Peyer's patch (tissue), 4 donors: ENCODE measurements around the gene SYT14.

Source experiments
- POLR2A ChIP-seq, 2 donors: fragments of 450-650 bp; IDR thresholded peaks; one replicate each; pipeline ENCODE4 v1.5.1; 2017; ENCODE audit warnings: antibody characterized with exemption in 2 of 2, mild to moderate bottlenecking in 2 of 2, moderate library complexity in 2 of 2
- TF ChIP-seq, protein P1 (sequence below), 6 experiments: fragments of 450-650 bp in 4 of 6; fragments of 200-600 bp in 2 of 6; sonication (generic) in 1 of 6; IDR thresholded peaks; one replicate each; pipeline ENCODE4 v1.5.1; 2017 to 2019; ENCODE audit warnings: antibody characterized with exemption in 6 of 6, mild to moderate bottlenecking in 3 of 6, moderate library complexity in 1 of 6

GRCh38 chr1:210001751-210002150 is 63.7 kb downstream of the SYT14 start:
- TF ChIP-seq, protein P1, sequence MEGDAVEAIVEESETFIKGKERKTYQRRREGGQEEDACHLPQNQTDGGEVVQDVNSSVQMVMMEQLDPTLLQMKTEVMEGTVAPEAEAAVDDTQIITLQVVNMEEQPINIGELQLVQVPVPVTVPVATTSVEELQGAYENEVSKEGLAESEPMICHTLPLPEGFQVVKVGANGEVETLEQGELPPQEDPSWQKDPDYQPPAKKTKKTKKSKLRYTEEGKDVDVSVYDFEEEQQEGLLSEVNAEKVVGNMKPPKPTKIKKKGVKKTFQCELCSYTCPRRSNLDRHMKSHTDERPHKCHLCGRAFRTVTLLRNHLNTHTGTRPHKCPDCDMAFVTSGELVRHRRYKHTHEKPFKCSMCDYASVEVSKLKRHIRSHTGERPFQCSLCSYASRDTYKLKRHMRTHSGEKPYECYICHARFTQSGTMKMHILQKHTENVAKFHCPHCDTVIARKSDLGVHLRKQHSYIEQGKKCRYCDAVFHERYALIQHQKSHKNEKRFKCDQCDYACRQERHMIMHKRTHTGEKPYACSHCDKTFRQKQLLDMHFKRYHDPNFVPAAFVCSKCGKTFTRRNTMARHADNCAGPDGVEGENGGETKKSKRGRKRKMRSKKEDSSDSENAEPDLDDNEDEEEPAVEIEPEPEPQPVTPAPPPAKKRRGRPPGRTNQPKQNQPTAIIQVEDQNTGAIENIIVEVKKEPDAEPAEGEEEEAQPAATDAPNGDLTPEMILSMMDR (IDR thresholded peaks at IDR 0.05): no peak
- no peak for TF ChIP-seq POLR2A (IDR thresholded peaks at IDR 0.05)
